Gastroesophageal sphincter (tissue), 3 donors: Measurements from ENCODE around the gene PTPRD.

Source experiments
- EP300 ChIP-seq: sonication (generic); formaldehyde crosslinking; IDR thresholded peaks from one replicate; pipeline ENCODE4 v1.6.1; 2017; ENCODE audit warnings: antibody characterized with exemption, mild to moderate bottlenecking
- POLR2A ChIP-seq, 2 donors: fragments of 450-650 bp; IDR thresholded peaks; one replicate each; pipeline ENCODE4 v1.6.1; 2017; ENCODE audit warnings: antibody characterized with exemption in 2 of 2, mild to moderate bottlenecking in 2 of 2, moderate library complexity in 1 of 2
- POLR2AphosphoS5 ChIP-seq: sonication (generic); formaldehyde crosslinking; IDR thresholded peaks from one replicate; pipeline ENCODE4 v1.6.1; 2017; ENCODE audit warnings: antibody characterized with exemption
- TF ChIP-seq, protein P1 (sequence below), 4 experiments: fragments of 200-600 bp in 2 of 4; fragments of 450-650 bp in 2 of 4; sonication (generic) in 1 of 4; IDR thresholded peaks; one replicate each; pipeline ENCODE4 v1.5.1; 2017 to 2019; ENCODE audit warnings: antibody characterized with exemption in 4 of 4, mild to moderate bottlenecking in 2 of 4, moderate library complexity in 2 of 4

DNA sequence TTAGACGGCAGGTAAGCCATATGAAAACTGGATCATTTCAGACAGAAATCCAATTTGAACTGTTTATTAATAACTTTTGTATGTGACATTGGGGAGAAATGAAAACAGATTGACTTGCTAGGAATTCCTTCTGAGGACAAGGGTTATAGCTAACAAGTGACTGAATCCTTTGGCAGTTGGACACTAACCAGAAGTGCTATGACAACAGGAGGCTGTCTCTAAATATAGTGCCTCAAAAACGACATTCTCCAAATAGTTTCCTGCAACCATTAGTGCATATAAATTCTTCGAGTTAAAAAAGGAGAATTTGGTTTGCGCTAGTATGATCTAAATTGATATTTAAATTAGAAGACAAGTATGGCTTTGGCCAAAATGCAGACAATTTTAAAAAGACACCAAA lies 338.6 kb downstream of the PTPRD start:
- no peak for TF ChIP-seq POLR2AphosphoS5
- TF ChIP-seq, protein P1, sequence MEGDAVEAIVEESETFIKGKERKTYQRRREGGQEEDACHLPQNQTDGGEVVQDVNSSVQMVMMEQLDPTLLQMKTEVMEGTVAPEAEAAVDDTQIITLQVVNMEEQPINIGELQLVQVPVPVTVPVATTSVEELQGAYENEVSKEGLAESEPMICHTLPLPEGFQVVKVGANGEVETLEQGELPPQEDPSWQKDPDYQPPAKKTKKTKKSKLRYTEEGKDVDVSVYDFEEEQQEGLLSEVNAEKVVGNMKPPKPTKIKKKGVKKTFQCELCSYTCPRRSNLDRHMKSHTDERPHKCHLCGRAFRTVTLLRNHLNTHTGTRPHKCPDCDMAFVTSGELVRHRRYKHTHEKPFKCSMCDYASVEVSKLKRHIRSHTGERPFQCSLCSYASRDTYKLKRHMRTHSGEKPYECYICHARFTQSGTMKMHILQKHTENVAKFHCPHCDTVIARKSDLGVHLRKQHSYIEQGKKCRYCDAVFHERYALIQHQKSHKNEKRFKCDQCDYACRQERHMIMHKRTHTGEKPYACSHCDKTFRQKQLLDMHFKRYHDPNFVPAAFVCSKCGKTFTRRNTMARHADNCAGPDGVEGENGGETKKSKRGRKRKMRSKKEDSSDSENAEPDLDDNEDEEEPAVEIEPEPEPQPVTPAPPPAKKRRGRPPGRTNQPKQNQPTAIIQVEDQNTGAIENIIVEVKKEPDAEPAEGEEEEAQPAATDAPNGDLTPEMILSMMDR (IDR thresholded peaks at IDR 0.05), result no peak
- no peak for TF ChIP-seq POLR2A (IDR thresholded peaks at IDR 0.05)
- TF ChIP-seq EP300, result no peak
